HFF-Myc (cell line): ENCODE results near the gene ACSM6.

Experiments used
- DNase-seq: peaks from one replicate; pipeline ENCODE4 v3.0.0-alpha.2; 2011; ENCODE audit warnings: low read depth; ENCODE audit errors: extremely low read depth
- H3K4me3 ChIP-seq: replicated peaks from 2 replicates; pipeline ENCODE4 v1.5.1; 2011; ENCODE audit warnings: low read depth, mild to moderate bottlenecking, control low read depth, low read length
- CTCF ChIP-seq: IDR thresholded peaks from 2 replicates; pipeline ENCODE4 v1.5.1; 2012; ENCODE audit warnings: mild to moderate bottlenecking, low read depth, low read length, control low read depth; ENCODE audit errors: missing control alignments

The ACSM6 gene

GRCh38 chr10:95193944-95194343, at the start of gene ACSM6:
TSS of gene ACSM6 (plus strand) at chr10:95194238. CDS start at chr10:95194486, 248 bp downstream.
- DNase-seq = no peak
- no peak within 1 kb of the TSS for H3K4me3 ChIP-seq
- no peak for TF ChIP-seq CTCF

GRCh38 chr10:95168694-95169093, 25.3 kb upstream of the ACSM6 start:
- H3K4me3 ChIP-seq = no peak overlapping the region
- DNase-seq = no peak
- no peak for TF ChIP-seq CTCF

- no peak for DNase-seq
- H3K4me3 ChIP-seq = no peak overlapping the region
- TF ChIP-seq CTCF = no peak
Observed at GRCh38 chr10:95169522-95169921, 24.5 kb upstream of the ACSM6 start.

- no peak for TF ChIP-seq CTCF
- no peak for DNase-seq
- H3K4me3 ChIP-seq = no peak overlapping the region
Observed at GRCh38 chr10:95170790-95171189, 23.2 kb upstream of the ACSM6 start.

GRCh38 chr10:95171336-95171735, 22.7 kb upstream of the ACSM6 start:
- H3K4me3 ChIP-seq = no peak overlapping the region
- TF ChIP-seq CTCF = no peak
- DNase-seq = no peak

GRCh38 chr10:95172851-95173250, 21.2 kb upstream of the ACSM6 start:
- no peak overlapping the region for H3K4me3 ChIP-seq
- no peak for TF ChIP-seq CTCF
- no peak for DNase-seq

- no peak overlapping the region for H3K4me3 ChIP-seq
- TF ChIP-seq CTCF = no peak
- DNase-seq = no peak
Observed at GRCh38 chr10:95176101-95176500, 17.9 kb upstream of the ACSM6 start.
